ENCODE measurements around the gene CHPF2. TPM values are rescaled to one million over a fixed set of nuclear protein-coding genes. Genes with fewer than 3 reads are reported as not detected.

CHPF2 gene
- total RNA-seq, 4 donors from 2014 or later = 33.9 to 82.4 (median 58.7) TPM

DNA sequence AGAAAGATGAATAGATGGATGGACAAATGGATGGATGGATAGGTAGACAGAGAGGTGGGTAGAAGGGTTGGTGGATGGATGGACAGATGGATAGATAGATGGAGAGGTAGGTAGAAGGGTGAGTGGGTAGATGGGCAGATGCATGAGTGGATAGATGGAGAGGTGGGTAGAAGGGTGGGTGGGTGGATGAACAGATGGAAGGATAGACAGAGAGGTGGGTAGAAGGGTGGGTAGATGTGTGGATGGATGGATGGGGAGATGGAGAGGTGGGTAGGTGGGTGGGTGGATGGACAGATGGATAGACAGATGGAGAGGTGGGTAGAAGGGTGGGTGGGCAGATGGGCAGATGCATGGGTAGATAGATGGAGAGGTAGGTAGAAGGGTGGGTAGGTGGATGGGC is 34.4 kb upstream of the CHPF2 start:
- Histone ChIP-seq H3K27ac (no peak overlapping the region), H3K36me3 (no peaks in the 10 kb centered on the region), H3K27me3 (no peaks in the 10 kb centered on the region), H3K4me3 (replicated peaks in 1 of 3) (no peak overlapping the region), H3K9me3 (no peaks in the 10 kb centered on the region), H3K4me1 (peaks cover 0 to 5% of the 10 kb centered on the region in 2 donors)
- no peak for TF ChIP-seq POLR2A (IDR thresholded peaks at IDR 0.05)
- TF ChIP-seq CTCF (IDR thresholded peaks at IDR 0.05) = no peak
- no peak for DNase-seq
- intact Hi-C loops (cut with DNase I) = no loop called here

DNA sequence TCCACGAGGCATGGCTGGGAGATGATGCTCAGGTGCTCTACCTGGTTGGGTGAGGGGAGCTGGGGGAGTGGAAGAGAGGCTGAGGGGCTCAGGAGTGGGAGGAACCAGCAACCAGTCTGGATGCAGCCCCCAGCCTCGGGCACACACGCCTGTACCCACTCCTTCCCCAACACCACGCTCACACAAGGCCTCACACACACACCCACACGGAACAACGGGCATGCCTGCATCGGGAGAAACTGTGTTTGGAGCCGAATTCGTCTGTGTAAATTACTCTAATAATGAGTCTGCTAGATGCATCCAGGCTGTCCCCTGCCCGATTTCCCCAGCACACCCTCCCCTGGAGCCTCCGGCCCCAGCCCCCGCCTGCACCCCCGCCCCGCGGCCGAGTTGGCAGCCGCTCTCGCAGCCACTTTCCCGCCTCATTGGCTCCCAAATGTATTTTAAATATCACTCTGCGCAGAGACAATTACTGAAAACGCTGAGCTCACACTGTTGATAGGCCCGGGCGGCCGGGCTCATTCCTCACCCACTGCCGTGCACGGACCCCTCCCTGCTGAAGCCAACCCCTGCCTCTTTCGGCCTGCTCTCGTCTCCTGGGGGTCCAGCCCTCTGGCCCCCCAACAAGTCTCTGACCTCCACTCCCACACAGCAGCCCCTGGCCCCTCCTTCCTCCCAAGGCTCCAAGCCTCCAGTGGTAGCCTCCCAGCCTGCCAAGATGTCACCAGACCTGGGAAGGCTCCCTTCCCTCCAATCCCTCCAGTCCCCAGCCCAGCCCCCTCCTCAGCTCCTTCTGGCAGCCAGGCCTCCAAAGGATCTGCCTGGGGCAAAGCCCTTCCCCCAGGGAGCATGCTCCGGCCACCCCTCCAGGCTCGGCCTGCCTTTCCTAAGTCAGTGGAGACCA is 33.1 kb upstream of the CHPF2 start:
- intact Hi-C loops (cut with DNase I) = no loop called here
- no peak overlapping the region for H3K4me3 ChIP-seq (replicated peaks in 1 of 3)
- H3K4me1 ChIP-seq = peaks cover 0 to 5% of the 10 kb centered on the region in 2 donors
- H3K9me3 ChIP-seq = no peaks in the 10 kb centered on the region
- TF ChIP-seq POLR2A (IDR thresholded peaks at IDR 0.05) (no peak), CTCF (IDR thresholded peaks at IDR 0.05) (no peak)
- H3K36me3 ChIP-seq = no peaks in the 10 kb centered on the region
- 42 to 47% methylated on average over 26 to 30 of the region's 30 CpGs for WGBS, 2 donors
- no peaks in the 10 kb centered on the region for H3K27me3 ChIP-seq
- no peak overlapping the region for H3K27ac ChIP-seq
- no peak for DNase-seq

- Histone ChIP-seq H3K27ac (no peak overlapping the region), H3K27me3 (no peaks in the 10 kb centered on the region), H3K4me3 (replicated peaks in 1 of 3) (no peak overlapping the region), H3K4me1 (peaks cover 0 to 5% of the 10 kb centered on the region in 2 donors), H3K9me3 (no peaks in the 10 kb centered on the region), H3K36me3 (no peaks in the 10 kb centered on the region)
- intact Hi-C loops (cut with DNase I) = no loop called here
- DNase-seq = no peak
- 89 to 96% methylated on average over 3 of the region's 3 CpGs for WGBS, 2 donors
- TF ChIP-seq POLR2A (IDR thresholded peaks at IDR 0.05) (no peak), CTCF (IDR thresholded peaks at IDR 0.05) (no peak)
These were observed 30.9 kb upstream of the CHPF2 start for GRCh38 chr7:151201344-151201743.

DNA sequence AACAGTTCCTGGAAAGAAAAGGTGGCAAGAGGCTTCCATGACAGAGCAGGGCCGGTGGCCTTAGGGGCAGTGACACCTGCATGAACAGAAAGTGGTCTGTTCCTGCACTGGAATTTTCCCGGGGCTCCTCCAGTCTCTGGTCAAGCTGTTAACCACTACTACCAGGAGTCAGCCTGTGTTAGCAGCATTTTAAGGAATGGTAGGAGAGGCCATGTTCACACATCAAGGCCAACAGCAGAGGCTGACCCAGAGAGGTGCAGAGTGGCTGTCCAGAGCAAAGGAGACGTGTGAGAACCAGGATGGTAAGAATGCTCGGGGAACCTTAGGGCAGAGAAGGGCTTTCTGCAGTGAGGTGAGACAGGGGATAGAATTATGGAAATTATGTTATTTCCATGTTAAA is 30.5 kb upstream of the CHPF2 start:
- H3K9me3 ChIP-seq = no peaks in the 10 kb centered on the region
- TF ChIP-seq CTCF (IDR thresholded peaks at IDR 0.05) = no peak
- TF ChIP-seq POLR2A (IDR thresholded peaks at IDR 0.05) = no peak
- DNase-seq = no peak
- no peaks in the 10 kb centered on the region for H3K36me3 ChIP-seq
- 84 to 88% methylated on average over 4 of the region's 4 CpGs for WGBS, 2 donors
- no peak overlapping the region for H3K4me3 ChIP-seq (replicated peaks in 1 of 3)
- intact Hi-C loops (cut with DNase I) = no loop called here
- no peak overlapping the region for H3K27ac ChIP-seq
- peaks cover 0 to 5% of the 10 kb centered on the region in 2 donors for H3K4me1 ChIP-seq
- H3K27me3 ChIP-seq = no peaks in the 10 kb centered on the region

GRCh38 chr7:151202836-151203235 is 29.4 kb upstream of the CHPF2 start:
- Histone ChIP-seq H3K9me3 (no peaks in the 10 kb centered on the region), H3K27ac (no peak overlapping the region), H3K36me3 (no peaks in the 10 kb centered on the region), H3K4me3 (replicated peaks in 1 of 3) (no peak overlapping the region), H3K4me1 (peaks cover 0 to 5% of the 10 kb centered on the region in 2 donors), H3K27me3 (no peaks in the 10 kb centered on the region)
- intact Hi-C loops (cut with DNase I) = no loop called here
- DNase-seq = no peak
- 96% methylated on average over 9 of the region's 9 CpGs for WGBS, 2 donors
- TF ChIP-seq CTCF (IDR thresholded peaks at IDR 0.05) (no peak), POLR2A (IDR thresholded peaks at IDR 0.05) (no peak)

Data from thyroid gland (tissue), 4 donors.